Right atrium auricular region (tissue), 2 donors: ENCODE data around the gene OR3A2. TPM values are rescaled to one million over a fixed set of nuclear protein-coding genes. Genes with fewer than 3 reads are reported as not detected.

ENCODE experiments used
- total RNA-seq, 2 donors: library from RNA; depleted of rRNA; stranded (reverse); fragments of >200 nt; gene quantifications; one replicate each; pipeline ENCODE4 v1.1.0, GENCODE V29; 2016

OR3A2 gene
- total RNA-seq, 2 donors from 2014 or later: 0.51 TPM; not detected in 1

Other genes starting within 250 kb of the OR3A2 start
- not detected for gene OR1A2, start 188.8 kb downstream of the OR3A2 start, total RNA-seq
- not detected for gene OR1A1, start 178.6 kb downstream of the OR3A2 start, total RNA-seq
- not detected for gene OR3A1, start 87.9 kb downstream of the OR3A2 start, total RNA-seq
- not detected for gene OR1E1, start 12.1 kb upstream of the OR3A2 start, total RNA-seq
- gene OR3A3, start 25.1 kb upstream of the OR3A2 start, total RNA-seq: not detected
- gene OR1E2, start 47.5 kb upstream of the OR3A2 start, total RNA-seq: not detected
- 1 to 10 TPM in 1 of 2 donors, under 1 TPM in 1; 0.82 to 1.8 TPM for gene SPATA22, start 85.5 kb upstream of the OR3A2 start, total RNA-seq
- 1 to 10 TPM in 1 of 2 donors, under 1 TPM in 1; 0.33 to 1.0 TPM for gene ASPA, start 89.7 kb upstream of the OR3A2 start, total RNA-seq
- 1 to 10 TPM in 1 of 2 donors, under 1 TPM in 1; 0.51 to 2.8 TPM for gene TRPV3, start 171.5 kb upstream of the OR3A2 start, total RNA-seq
- gene TRPV1, start 223.1 kb upstream of the OR3A2 start, total RNA-seq: 1 to 10 TPM; 1.8 to 3.2 TPM
- gene SHPK, start 249.9 kb upstream of the OR3A2 start, total RNA-seq: 1 to 10 TPM; 3.3 to 4.2 TPM